K562 (cell line): Measurements from ENCODE around the gene TUBB1. TPM values are rescaled to one million over a fixed set of nuclear protein-coding genes. Genes with fewer than 3 reads are reported as not detected.
A peak's percentile ranks its signal among the peaks of the same experiment; 100 is the strongest.

Experiments used
- ATAC-seq: fragments of 200-7000 bp; cut with Tn5 transposase; 3 replicates; pipeline ENCODE4 v1.9.1; 2020; ENCODE audit warnings: moderate library complexity
- BruUV-seq: library from RNA; stranded (reverse); fragments of 400-500 nt; replicated peaks from 2 replicates; lab custom pipeline; 2021; lab: Mats Ljungman, UMichigan
- CTCF ChIA-PET: fragments of 300-600 bp; formaldehyde crosslinking; extraction: SDS; loops from one replicate; lab custom pipeline; 2021; ENCODE audit warnings: low intra/inter-chr PET ratio; lab: Yijun Ruan, JAX
- POLR2A ChIA-PET: fragments of 300-600, 350-650 bp; sonication (Branson Sonifier 250); formaldehyde crosslinking; extraction: SDS; loops from one replicate; lab custom pipeline; 2021; ENCODE audit warnings: antibody characterized with exemption, inconsistent platforms; lab: Yijun Ruan, JAX
- DNase-seq, 4 experiments: peaks; one replicate each; pipeline versions ENCODE4 v3.0.0 to v3.0.0-alpha.2; 2011 to 2018; ENCODE audit warnings: low spot score in 3 of 4, mixed read lengths in 3 of 4; ENCODE audit errors: extremely low read depth in 1 of 4
- FAIRE-seq: peaks from 2 replicates; lab custom pipeline; 2011; peaks lifted over from hg19 to GRCh38; lab: Jason Lieb, UNC
- H2AFZ ChIP-seq: 2 replicates; pipeline ENCODE4 v1.6.0; 2011; ENCODE audit warnings: low read depth, low read length, control low read depth, inconsistent platforms
- H3K27ac ChIP-seq: fragments of 200-600 bp; 3 replicates; pipeline ENCODE4 v1.8.0; 2011; ENCODE audit warnings: low read depth, mild to moderate bottlenecking, control low read depth, inconsistent platforms, low read length, moderate library complexity, mixed read lengths; ENCODE audit errors: extremely low read depth
- H3K27me3 ChIP-seq, 2 experiments: fragments of 300-600 bp in 1 of 2; 2 replicates in 1 of 2; 3 replicates in 1 of 2; pipeline versions ENCODE4 v1.6.0 to v1.8.0; 2011; ENCODE audit warnings: inconsistent platforms in 2 of 2, low read length in 2 of 2, mild to moderate bottlenecking in 1 of 2, mixed read lengths in 1 of 2, moderate library complexity in 1 of 2; ENCODE audit not compliant: control insufficient read depth in 2 of 2, insufficient read depth in 2 of 2
- H3K36me3 ChIP-seq: fragments of 300-600 bp; 3 replicates; pipeline ENCODE4 v1.8.0; 2011; ENCODE audit warnings: mild to moderate bottlenecking, low read length, inconsistent platforms; ENCODE audit not compliant: control insufficient read depth, insufficient read depth
- H3K4me1 ChIP-seq, 2 experiments: fragments of 200-600 bp in 1 of 2; replicated peaks in 1 of 2; 2 replicates in 1 of 2; 3 replicates in 1 of 2; pipeline versions ENCODE4 v1.5.1 to v1.8.0; 2011; ENCODE audit warnings: inconsistent platforms in 2 of 2, low read length in 2 of 2, mild to moderate bottlenecking in 1 of 2, mixed read lengths in 1 of 2, moderate library complexity in 1 of 2; ENCODE audit not compliant: control insufficient read depth in 2 of 2, insufficient read depth in 2 of 2
- H3K4me2 ChIP-seq: 2 replicates; pipeline ENCODE4 v1.6.1; 2011; ENCODE audit warnings: low read length, control low read depth, inconsistent platforms, mixed read lengths; ENCODE audit not compliant: insufficient read depth
- H3K4me3 ChIP-seq: fragments of 200-600 bp; sonication (generic), shearing (Covaris generic); 2 replicates; pipeline ENCODE4 v1.5.1; 2016; ENCODE audit warnings: control low read depth, inconsistent platforms
- H3K79me2 ChIP-seq: fragments of 200-600 bp; 3 replicates; pipeline ENCODE4 v1.8.0; 2011; ENCODE audit warnings: low read length, inconsistent platforms; ENCODE audit not compliant: control insufficient read depth, insufficient read depth
- H3K9ac ChIP-seq, 2 experiments: 2 replicates each; pipeline versions ENCODE4 v1.6.0 to v1.6.1; 2011; ENCODE audit warnings: low read depth in 2 of 2, low read length in 2 of 2, control low read depth in 1 of 2, inconsistent platforms in 1 of 2, mild to moderate bottlenecking in 1 of 2, mixed read lengths in 1 of 2; ENCODE audit not compliant: insufficient read depth in 1 of 2
- H3K9me1 ChIP-seq: one replicate; pipeline ENCODE4 v1.6.0; 2011; ENCODE audit warnings: inconsistent platforms, mild to moderate bottlenecking, low read length, moderate library complexity; ENCODE audit not compliant: control insufficient read depth, insufficient read depth
- H3K9me3 ChIP-seq: replicated peaks from 2 replicates; pipeline ENCODE4 v1.5.1; 2011; ENCODE audit warnings: low read depth, low read length, inconsistent platforms; ENCODE audit not compliant: control insufficient read depth, insufficient read depth
- H4K20me1 ChIP-seq: replicated peaks from 2 replicates; pipeline ENCODE4 v1.6.1; 2011; ENCODE audit warnings: low read length, inconsistent platforms, mixed read lengths; ENCODE audit not compliant: control insufficient read depth, insufficient read depth
- PHB ChIP-seq: fragments of 250-450 bp; sonication (Bioruptor Pico); IDR thresholded peaks from 2 replicates; pipeline ENCODE4 v1.5.0; 2021
- RB1 ChIP-seq: fragments of 450-650 bp; IDR thresholded peaks from 2 replicates; pipeline ENCODE4 v1.6.1; 2017; ENCODE audit warnings: low read depth, mild to moderate bottlenecking
- RBFOX2 ChIP-seq: fragments of 200-400 bp; formaldehyde crosslinking; IDR thresholded peaks from 2 replicates; pipeline ENCODE4 v1.6.1; 2017; ENCODE audit warnings: low read depth, mild to moderate bottlenecking, low read length, moderate library complexity
- ZNF311 ChIP-seq: fragments of 250-450 bp; sonication (Bioruptor Pico); IDR thresholded peaks from 2 replicates; pipeline ENCODE4 v1.4.0; 2020; ENCODE audit warnings: mild to moderate bottlenecking, moderate library complexity
- WGBS: fragments of 100-300 bp; shearing (Covaris generic); methylation state at CpG from one replicate; pipeline ENCODE4 v1.1.6; 2016; ENCODE audit warnings: low coverage, mixed read lengths; ENCODE audit not compliant: insufficient coverage; ENCODE audit errors: missing lambda C conversion rate; 5-methylcytosine and 5-hydroxymethylcytosine counted together
- in situ Hi-C: fragments of 300-500 bp; cut with MboI; formaldehyde crosslinking; loops from 4 replicates; pipeline ENCODE4 v1.15.0; 2018; ENCODE audit warnings: inconsistent platforms, mixed read lengths
- intact Hi-C: fragments of 100-400 bp; cut with micrococcal nuclease; formaldehyde crosslinking; loops from 2 replicates; pipeline ENCODE4 v1.14.2; 2022
- polyA plus RNA-seq, 8 experiments: library from polyadenylated mRNA; depleted of rRNA in 4 of 8; stranded (reverse) in 5 of 8; unstranded in 3 of 8; fragments of >200 nt; fragmentation: Nextera tagmentation in 2 of 8; fragmentation: Illumina TruSeq in 1 of 8; extraction: Ambion mirVana in 2 of 8; extraction: Trizol in 1 of 8; gene quantifications; 2 replicates each; pipeline versions ENCODE4 v1.2.1 to v1.2.3, GENCODE V29; 2011 to 2014; ENCODE audit warnings: inconsistent platforms in 1 of 8, missing spikeins in 1 of 8
- total RNA-seq, 7 experiments: library from RNA; depleted of rRNA in 6 of 7; stranded (reverse); fragments of >200 nt in 6 of 7; fragmentation: Illumina TruSeq in 2 of 7; extraction: Trizol in 2 of 7; gene quantifications; 2 replicates each; pipeline versions ENCODE4 v1.2.1 to v1.2.3, GENCODE V29; 2011 to 2021; ENCODE audit warnings: low replicate concordance in 1 of 7
- TF ChIP-seq, protein P1 (sequence below): sonication (generic); formaldehyde crosslinking; IDR thresholded peaks from 2 replicates; pipeline ENCODE4 v1.8.1; 2023; ENCODE audit warnings: mild to moderate bottlenecking, missing genetic modification reagents
- TF ChIP-seq, protein P2 (sequence below), 3 experiments: IDR thresholded peaks in 2 of 3; conservative IDR thresholded peaks in 1 of 3; 2 replicates each; pipeline ENCODE4 v1.5.1; 2011 to 2012; ENCODE audit warnings: low read length in 3 of 3, mild to moderate bottlenecking in 3 of 3, control low read depth in 2 of 3, improper control_type of control experiment in 1 of 3, inconsistent platforms in 1 of 3, low read depth in 1 of 3, mixed read lengths in 1 of 3, moderate library complexity in 1 of 3; ENCODE audit not compliant: insufficient read depth in 2 of 3

TUBB1 gene
- total and polyA plus RNA-seq, 9 of the 15 experiments (the other 6 are each of a cell fraction or from before 2014, with no cell fraction given), result 1.5 to 3.9 (median 2.4) TPM

DNA sequence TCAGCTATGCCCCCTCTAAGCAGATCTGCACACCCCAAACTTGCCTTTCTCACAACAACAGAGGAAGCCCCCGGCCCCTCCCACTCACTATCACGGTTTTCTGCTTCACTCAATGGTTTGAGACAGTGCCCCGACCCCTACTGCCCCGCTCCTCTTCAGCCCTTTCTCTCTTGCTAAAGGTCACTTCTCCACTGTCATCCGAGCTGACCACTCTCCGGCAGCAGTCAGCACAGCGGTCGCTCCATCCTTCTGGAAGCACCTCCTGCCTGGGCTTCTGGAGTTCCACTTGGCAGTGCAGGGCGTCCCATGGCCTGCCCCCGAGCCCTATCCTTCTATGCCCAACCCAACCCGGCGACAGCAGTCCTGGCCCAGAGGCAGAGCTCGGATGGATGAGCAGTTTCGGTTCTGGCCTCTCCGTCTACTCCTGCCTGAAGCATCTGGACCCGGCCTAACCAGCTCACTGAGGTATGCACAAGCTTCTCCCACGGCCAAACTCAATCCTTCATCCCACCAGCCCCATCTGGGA is 16.3 kb upstream of the TUBB1 start:
- Histone ChIP-seq H3K4me3 (no peak overlapping the region), H3K4me1 (peaks cover 26 to 66% of the 10 kb centered on the region in 2 experiments), H3K27me3 (no peaks in the 10 kb centered on the region), H3K9me1 (peaks cover 6% of the 10 kb centered on the region), H3K36me3 (peaks cover 63% of the 10 kb centered on the region), H3K9ac (0 out of 4 replicates have a peak overlapping the region, but pooled peaks of 1 of the 2 experiments have one; percentile 43), H3K9me3 (no peaks in the 10 kb centered on the region), H3K27ac (no peak overlapping the region), H4K20me1 (peaks cover 2% of the 10 kb centered on the region), H3K79me2 (peaks cover 41% of the 10 kb centered on the region), H3K4me2 (no peak overlapping the region), H2AFZ (no peak overlapping the region)
- POLR2A ChIA-PET, result no interaction called here
- DNase-seq (no peak), ATAC-seq (no peak), FAIRE-seq (no peak)
- in situ Hi-C loops (no loop called here), intact Hi-C loops (no loop called here)
- WGBS, result 85% methylated on average over 16 of the region's 17 CpGs
- no TSS peak for BruUV-seq
- CTCF ChIA-PET, result no interaction called here
- TF ChIP-seq RBFOX2 (peak; percentile 10; the same call in 1 of the 2 replicates), ZNF311 (CRISPR knock-in tag) (no peak), PHB (CRISPR knock-in tag) (no peak), RB1 (no peak)
- TF ChIP-seq, protein P1, sequence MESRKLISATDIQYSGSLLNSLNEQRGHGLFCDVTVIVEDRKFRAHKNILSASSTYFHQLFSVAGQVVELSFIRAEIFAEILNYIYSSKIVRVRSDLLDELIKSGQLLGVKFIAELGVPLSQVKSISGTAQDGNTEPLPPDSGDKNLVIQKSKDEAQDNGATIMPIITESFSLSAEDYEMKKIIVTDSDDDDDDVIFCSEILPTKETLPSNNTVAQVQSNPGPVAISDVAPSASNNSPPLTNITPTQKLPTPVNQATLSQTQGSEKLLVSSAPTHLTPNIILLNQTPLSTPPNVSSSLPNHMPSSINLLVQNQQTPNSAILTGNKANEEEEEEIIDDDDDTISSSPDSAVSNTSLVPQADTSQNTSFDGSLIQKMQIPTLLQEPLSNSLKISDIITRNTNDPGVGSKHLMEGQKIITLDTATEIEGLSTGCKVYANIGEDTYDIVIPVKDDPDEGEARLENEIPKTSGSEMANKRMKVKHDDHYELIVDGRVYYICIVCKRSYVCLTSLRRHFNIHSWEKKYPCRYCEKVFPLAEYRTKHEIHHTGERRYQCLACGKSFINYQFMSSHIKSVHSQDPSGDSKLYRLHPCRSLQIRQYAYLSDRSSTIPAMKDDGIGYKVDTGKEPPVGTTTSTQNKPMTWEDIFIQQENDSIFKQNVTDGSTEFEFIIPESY (CRISPR knock-in tag), result no peak
- TF ChIP-seq, protein P2, sequence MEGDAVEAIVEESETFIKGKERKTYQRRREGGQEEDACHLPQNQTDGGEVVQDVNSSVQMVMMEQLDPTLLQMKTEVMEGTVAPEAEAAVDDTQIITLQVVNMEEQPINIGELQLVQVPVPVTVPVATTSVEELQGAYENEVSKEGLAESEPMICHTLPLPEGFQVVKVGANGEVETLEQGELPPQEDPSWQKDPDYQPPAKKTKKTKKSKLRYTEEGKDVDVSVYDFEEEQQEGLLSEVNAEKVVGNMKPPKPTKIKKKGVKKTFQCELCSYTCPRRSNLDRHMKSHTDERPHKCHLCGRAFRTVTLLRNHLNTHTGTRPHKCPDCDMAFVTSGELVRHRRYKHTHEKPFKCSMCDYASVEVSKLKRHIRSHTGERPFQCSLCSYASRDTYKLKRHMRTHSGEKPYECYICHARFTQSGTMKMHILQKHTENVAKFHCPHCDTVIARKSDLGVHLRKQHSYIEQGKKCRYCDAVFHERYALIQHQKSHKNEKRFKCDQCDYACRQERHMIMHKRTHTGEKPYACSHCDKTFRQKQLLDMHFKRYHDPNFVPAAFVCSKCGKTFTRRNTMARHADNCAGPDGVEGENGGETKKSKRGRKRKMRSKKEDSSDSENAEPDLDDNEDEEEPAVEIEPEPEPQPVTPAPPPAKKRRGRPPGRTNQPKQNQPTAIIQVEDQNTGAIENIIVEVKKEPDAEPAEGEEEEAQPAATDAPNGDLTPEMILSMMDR (IDR thresholded peaks at IDR 0.05 in 2 of 3, conservative IDR thresholded peaks at IDR 0.05 in 1 of 3; ENCODE audit: insufficient read depth in 2 of 3, low read depth in 1 of 3, low read length in 3 of 3), result no peak
